HL-60 (cell line): Measurements from ENCODE around the gene PELI2.

Experiments used
- GABPA ChIP-seq: IDR thresholded peaks from 2 replicates; pipeline ENCODE4 v1.6.1; 2012; ENCODE audit warnings: low read depth
- POLR2AphosphoS5 ChIP-seq: IDR thresholded peaks from 2 replicates; pipeline ENCODE4 v1.6.1; 2012; ENCODE audit warnings: low read depth
- SPI1 ChIP-seq: IDR thresholded peaks from 2 replicates; pipeline ENCODE4 v1.6.1; 2012; ENCODE audit warnings: low read depth, mild to moderate bottlenecking, borderline replicate concordance
- TF ChIP-seq, protein P1 (sequence below): IDR thresholded peaks from one replicate; pipeline ENCODE4 v1.5.1; 2011; ENCODE audit warnings: low read length, control low read depth, inconsistent platforms; ENCODE audit not compliant: insufficient read depth
- TF ChIP-seq, protein P2 (sequence below): IDR thresholded peaks from 2 replicates; pipeline ENCODE4 v1.6.1; 2012; ENCODE audit warnings: low read depth; ENCODE audit not compliant: insufficient replicate concordance

DNA sequence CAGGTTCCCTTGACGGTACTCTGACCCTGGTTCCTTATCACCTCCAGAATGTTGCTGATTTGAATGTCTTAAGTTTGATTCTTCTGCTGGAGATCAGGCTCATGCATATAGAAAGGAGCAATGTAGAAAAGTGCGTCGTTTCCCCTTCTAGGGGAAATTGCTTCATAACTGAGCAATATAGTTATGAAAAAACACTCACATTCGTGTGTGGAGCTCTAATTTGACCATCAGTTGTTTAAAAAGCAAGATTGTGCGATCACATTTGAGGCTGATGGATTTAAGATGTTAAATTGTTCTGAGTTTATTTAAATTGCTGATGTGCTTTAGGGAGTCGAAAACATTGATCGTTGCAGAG lies 19.2 kb downstream of the PELI2 start:
- TF ChIP-seq, protein P1, sequence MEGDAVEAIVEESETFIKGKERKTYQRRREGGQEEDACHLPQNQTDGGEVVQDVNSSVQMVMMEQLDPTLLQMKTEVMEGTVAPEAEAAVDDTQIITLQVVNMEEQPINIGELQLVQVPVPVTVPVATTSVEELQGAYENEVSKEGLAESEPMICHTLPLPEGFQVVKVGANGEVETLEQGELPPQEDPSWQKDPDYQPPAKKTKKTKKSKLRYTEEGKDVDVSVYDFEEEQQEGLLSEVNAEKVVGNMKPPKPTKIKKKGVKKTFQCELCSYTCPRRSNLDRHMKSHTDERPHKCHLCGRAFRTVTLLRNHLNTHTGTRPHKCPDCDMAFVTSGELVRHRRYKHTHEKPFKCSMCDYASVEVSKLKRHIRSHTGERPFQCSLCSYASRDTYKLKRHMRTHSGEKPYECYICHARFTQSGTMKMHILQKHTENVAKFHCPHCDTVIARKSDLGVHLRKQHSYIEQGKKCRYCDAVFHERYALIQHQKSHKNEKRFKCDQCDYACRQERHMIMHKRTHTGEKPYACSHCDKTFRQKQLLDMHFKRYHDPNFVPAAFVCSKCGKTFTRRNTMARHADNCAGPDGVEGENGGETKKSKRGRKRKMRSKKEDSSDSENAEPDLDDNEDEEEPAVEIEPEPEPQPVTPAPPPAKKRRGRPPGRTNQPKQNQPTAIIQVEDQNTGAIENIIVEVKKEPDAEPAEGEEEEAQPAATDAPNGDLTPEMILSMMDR: no peak
- TF ChIP-seq, protein P2, sequence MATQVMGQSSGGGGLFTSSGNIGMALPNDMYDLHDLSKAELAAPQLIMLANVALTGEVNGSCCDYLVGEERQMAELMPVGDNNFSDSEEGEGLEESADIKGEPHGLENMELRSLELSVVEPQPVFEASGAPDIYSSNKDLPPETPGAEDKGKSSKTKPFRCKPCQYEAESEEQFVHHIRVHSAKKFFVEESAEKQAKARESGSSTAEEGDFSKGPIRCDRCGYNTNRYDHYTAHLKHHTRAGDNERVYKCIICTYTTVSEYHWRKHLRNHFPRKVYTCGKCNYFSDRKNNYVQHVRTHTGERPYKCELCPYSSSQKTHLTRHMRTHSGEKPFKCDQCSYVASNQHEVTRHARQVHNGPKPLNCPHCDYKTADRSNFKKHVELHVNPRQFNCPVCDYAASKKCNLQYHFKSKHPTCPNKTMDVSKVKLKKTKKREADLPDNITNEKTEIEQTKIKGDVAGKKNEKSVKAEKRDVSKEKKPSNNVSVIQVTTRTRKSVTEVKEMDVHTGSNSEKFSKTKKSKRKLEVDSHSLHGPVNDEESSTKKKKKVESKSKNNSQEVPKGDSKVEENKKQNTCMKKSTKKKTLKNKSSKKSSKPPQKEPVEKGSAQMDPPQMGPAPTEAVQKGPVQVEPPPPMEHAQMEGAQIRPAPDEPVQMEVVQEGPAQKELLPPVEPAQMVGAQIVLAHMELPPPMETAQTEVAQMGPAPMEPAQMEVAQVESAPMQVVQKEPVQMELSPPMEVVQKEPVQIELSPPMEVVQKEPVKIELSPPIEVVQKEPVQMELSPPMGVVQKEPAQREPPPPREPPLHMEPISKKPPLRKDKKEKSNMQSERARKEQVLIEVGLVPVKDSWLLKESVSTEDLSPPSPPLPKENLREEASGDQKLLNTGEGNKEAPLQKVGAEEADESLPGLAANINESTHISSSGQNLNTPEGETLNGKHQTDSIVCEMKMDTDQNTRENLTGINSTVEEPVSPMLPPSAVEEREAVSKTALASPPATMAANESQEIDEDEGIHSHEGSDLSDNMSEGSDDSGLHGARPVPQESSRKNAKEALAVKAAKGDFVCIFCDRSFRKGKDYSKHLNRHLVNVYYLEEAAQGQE: no peak
- no peak for TF ChIP-seq GABPA
- TF ChIP-seq POLR2AphosphoS5: no peak
- TF ChIP-seq SPI1: no peak; the same call in 1 of the 2 replicates
